ENCODE data around the gene TWIST1. TPM values are rescaled to one million over a fixed set of nuclear protein-coding genes. Genes with fewer than 3 reads are reported as not detected.

Gene TWIST1
- total RNA-seq, 2 donors from 2014 or later, result 3.2 to 5.4 TPM

- DNase-seq (no peak), ATAC-seq (no peak)
- intact Hi-C loops (cut with DNase I), result no loop called here
Measured at GRCh38 chr7:19101472-19101871, 16.0 kb downstream of the TWIST1 start.

- DNase-seq (no peak), ATAC-seq (no peak)
- intact Hi-C loops (cut with DNase I), result no loop called here
Measured at GRCh38 chr7:19099924-19100323, 17.5 kb downstream of the TWIST1 start.

- ATAC-seq, result no peak
- intact Hi-C loops (cut with DNase I), result no loop called here
- DNase-seq, result no peak
Measured at GRCh38 chr7:19099194-19099593, 18.2 kb downstream of the TWIST1 start.

GRCh38 chr7:19098510-19098909 lies 18.9 kb downstream of the TWIST1 start:
- intact Hi-C loops (cut with DNase I), result no loop called here
- no peak for DNase-seq
- ATAC-seq, result no peak

DNA sequence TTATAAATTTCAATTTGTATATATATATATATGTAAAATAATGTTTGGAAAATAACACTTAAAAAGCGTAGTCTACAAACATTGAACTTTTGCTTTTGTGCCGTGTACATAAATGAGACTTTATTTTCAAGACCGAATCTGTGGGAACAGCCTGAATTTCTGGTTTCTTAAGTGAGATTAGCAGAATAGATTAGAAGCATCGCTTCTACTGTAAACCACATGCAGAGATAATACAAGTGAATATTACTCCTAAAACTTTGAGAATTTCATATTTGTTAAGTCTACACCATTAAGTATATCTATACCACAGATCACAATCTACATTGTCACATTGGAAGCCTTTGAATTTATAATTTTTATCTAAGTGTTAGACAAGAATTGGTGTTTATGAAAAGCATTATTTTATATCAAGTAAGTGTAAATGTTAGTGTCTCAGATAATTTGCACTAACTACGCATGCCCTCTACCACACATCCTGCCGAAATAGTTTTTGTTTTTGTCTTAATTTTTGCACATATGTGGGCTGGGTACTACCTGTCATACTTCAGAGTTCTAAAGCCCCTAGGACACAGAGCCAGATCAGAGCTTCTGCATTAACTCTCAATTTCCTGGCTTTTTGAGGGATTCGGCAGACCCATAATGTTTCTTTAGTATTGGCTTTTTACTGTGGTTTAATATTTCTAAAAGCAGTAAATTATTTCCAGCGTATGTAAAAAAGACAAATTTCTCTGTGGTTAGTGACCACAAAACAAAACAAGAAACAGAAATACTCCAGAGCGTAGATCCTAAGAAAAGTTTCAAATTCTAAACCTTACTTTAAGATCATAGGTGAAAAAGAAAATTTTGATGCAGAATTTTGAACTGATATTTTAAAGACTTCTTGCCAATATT lies 20.0 kb downstream of the TWIST1 start:
- intact Hi-C loops (cut with DNase I), result no loop called here
- DNase-seq (no peak), ATAC-seq (no peak)

- no peak for DNase-seq
- ATAC-seq, result no peak
- intact Hi-C loops (cut with DNase I), result no loop called here
Measured at GRCh38 chr7:19095353-19095860, 22.0 kb downstream of the TWIST1 start.

GRCh38 chr7:19094598-19095352 lies 22.7 kb downstream of the TWIST1 start:
- intact Hi-C loops (cut with DNase I), result no loop called here
- no peak for ATAC-seq
- DNase-seq, result no peak

DNA sequence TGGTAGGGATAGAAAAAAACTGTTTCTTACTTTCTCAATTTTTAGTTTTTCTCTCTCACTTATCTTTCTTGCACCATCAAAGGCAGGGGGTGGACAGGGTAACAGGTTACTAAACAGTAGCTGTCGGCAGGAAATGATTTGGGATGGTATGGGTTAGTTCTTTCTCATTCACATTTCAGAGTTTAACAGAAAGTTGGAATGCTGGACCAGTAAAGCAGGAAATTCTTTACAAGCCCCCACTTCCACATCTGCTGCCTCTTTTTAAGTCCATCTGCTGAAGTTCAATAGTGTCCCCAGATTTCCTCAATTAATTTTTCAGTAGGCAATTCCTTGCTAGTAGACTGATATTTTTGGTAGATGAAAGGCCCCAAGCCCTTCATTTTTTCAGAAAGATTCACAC lies 23.3 kb downstream of the TWIST1 start:
- intact Hi-C loops (cut with DNase I), result no loop called here
- no peak for ATAC-seq

GRCh38 chr7:19091550-19092200 lies 25.8 kb downstream of the TWIST1 start:
- intact Hi-C loops (cut with DNase I), result no loop called here
- no peak for ATAC-seq

More for the DNA sequence above, 23.3 kb downstream of the TWIST1 start:
- DNase-seq, result no peak

DNA sequence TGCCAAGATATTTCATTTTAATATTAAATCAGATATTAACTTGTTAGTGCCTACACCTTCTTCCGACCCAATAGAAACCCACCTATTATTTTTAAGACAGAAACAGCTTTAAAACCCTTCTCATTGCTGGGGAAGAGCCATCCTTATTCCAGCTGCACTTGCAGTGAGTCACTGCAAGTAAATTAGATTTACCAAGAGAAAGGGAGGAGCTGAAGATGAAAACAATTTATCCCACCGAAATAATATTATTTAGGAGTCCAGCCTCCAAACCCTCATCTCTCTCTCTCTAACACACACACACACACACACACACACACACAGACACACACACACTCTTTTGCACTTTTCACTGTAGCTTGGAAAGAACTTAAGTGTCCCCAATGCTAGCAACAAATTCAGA lies 26.9 kb downstream of the TWIST1 start:
- DNase-seq (no peak), ATAC-seq (no peak)
- intact Hi-C loops (cut with DNase I), result no loop called here

More at GRCh38 chr7:19091550-19092200, 25.8 kb downstream of the TWIST1 start:
- no peak for DNase-seq

- DNase-seq (no peak), ATAC-seq (no peak)
- intact Hi-C loops (cut with DNase I), result no loop called here
Measured at GRCh38 chr7:19089797-19090196, 27.6 kb downstream of the TWIST1 start.

- ATAC-seq, result no peak
- intact Hi-C loops (cut with DNase I), result no loop called here
- no peak for DNase-seq
Measured at GRCh38 chr7:19089378-19089777, 28.1 kb downstream of the TWIST1 start.

GRCh38 chr7:19080093-19080492 lies 37.3 kb downstream of the TWIST1 start:
- DNase-seq (no peak), ATAC-seq (no peak)
- intact Hi-C loops (cut with DNase I), result no loop called here

- DNase-seq (no peak), ATAC-seq (no peak)
- intact Hi-C loops (cut with DNase I), result no loop called here
Measured at GRCh38 chr7:19079066-19079465, 38.4 kb downstream of the TWIST1 start.

DNA sequence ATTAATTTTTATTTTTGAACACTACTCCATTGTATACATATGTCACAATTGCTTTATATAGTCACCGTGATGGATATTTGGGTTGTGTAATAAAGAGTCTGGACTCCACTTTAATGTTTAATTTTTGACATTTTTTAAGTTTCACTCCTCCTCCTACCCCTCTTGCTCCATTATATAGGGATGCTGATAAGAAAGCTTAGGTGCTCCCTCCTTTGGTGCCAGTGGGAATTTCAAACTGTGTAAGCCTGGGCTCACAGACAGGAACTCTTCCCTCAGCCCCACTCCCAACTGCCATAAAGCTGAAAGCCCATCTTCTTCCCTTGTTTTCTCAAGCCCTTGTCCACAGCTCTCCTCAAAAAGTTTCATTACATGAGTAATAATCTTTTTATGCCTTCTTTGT lies 47.6 kb downstream of the TWIST1 start:
- DNase-seq (no peak), ATAC-seq (no peak)
- intact Hi-C loops (cut with DNase I), result no loop called here

- no peak for DNase-seq
- ATAC-seq, result no peak
- intact Hi-C loops (cut with DNase I), result no loop called here
Measured at GRCh38 chr7:19066170-19066569, 51.3 kb downstream of the TWIST1 start.
